B cell (primary cell): ENCODE results near the gene GLDN. TPM values are rescaled to one million over a fixed set of nuclear protein-coding genes. Genes with fewer than 3 reads are reported as not detected.

ENCODE experiments used
- ATAC-seq: fragments of 200-7000 bp; cut with Tn5 transposase; one replicate; pipeline ENCODE4 v1.10.0; 2021; ENCODE audit warnings: low read depth, mild to moderate bottlenecking, moderate number of reproducible peaks, moderate library complexity
- CTCF ChIA-PET: fragments of 350-600 bp; sonication (Branson Sonifier 250); formaldehyde crosslinking; loops from one replicate; lab custom pipeline; 2021; ENCODE audit warnings: antibody characterized with exemption, inconsistent platforms; lab: Charles Lee
- POLR2A ChIA-PET: fragments of 350-600 bp; sonication (Branson Sonifier 250); formaldehyde crosslinking; loops from one replicate; lab custom pipeline; 2021; ENCODE audit warnings: antibody characterized with exemption; lab: Charles Lee
- DNase-seq: peaks from one replicate; pipeline ENCODE4 v3.0.0; 2013
- H2AFZ ChIP-seq: 2 replicates; pipeline ENCODE4 v1.6.1; 2012; ENCODE audit warnings: mild to moderate bottlenecking, low read depth, low read length; ENCODE audit not compliant: insufficient read depth, poor library complexity, severe bottlenecking
- H3K27ac ChIP-seq, 2 donors: 1 replicate in 1 of 2; 2 replicates in 1 of 2; pipeline ENCODE4 v1.5.1; 2012 to 2013; ENCODE audit warnings: low read length in 2 of 2, mild to moderate bottlenecking in 2 of 2, moderate library complexity in 1 of 2
- H3K27me3 ChIP-seq, 4 experiments: fragments of 200-600 bp in 1 of 4; sonication (generic) in 1 of 4; replicated peaks in 1 of 4; 1 replicate in 2 of 4; 2 replicates in 2 of 4; pipeline versions ENCODE4 v1.6.1 to v1.7.0; 2013 to 2016; ENCODE audit warnings: low read length in 3 of 4, mild to moderate bottlenecking in 2 of 4, mixed read lengths in 1 of 4, moderate library complexity in 1 of 4; ENCODE audit not compliant: insufficient read depth in 4 of 4, control insufficient read depth in 3 of 4; ENCODE audit errors: control extremely low read depth in 1 of 4
- H3K36me3 ChIP-seq, 2 experiments: replicated peaks in 1 of 2; 1 replicate in 1 of 2; 2 replicates in 1 of 2; pipeline versions ENCODE4 v1.6.1 to v1.7.1; 2013; ENCODE audit warnings: low read length in 1 of 2; ENCODE audit not compliant: insufficient read depth in 2 of 2, control insufficient read depth in 1 of 2; ENCODE audit errors: control extremely low read depth in 1 of 2, extremely low read depth in 1 of 2
- H3K4me1 ChIP-seq, 2 donors: fragments of 200-600 bp in 1 of 2; sonication (generic) in 1 of 2; 1 replicate in 1 of 2; 2 replicates in 1 of 2; pipeline versions ENCODE4 v1.5.1 to v1.6.1; 2013 to 2017; ENCODE audit warnings: low read length in 2 of 2; ENCODE audit not compliant: control insufficient read depth in 2 of 2, insufficient read depth in 2 of 2
- H3K4me2 ChIP-seq: replicated peaks from 2 replicates; pipeline ENCODE3; 2012; ENCODE audit warnings: mild to moderate bottlenecking, low read depth, low read length; ENCODE audit not compliant: poor library complexity, severe bottlenecking
- H3K4me3 ChIP-seq, 5 experiments: fragments of 200-600 bp in 1 of 5; sonication (generic) in 1 of 5; 1 replicate in 3 of 5; 2 replicates in 2 of 5; pipeline versions ENCODE4 v1.5.1 to v1.7.0; 2011 to 2016; ENCODE audit warnings: low read length in 4 of 5, mild to moderate bottlenecking in 4 of 5, low read depth in 2 of 5, control low read depth in 1 of 5, moderate library complexity in 1 of 5; ENCODE audit not compliant: insufficient read depth in 1 of 5; ENCODE audit errors: control extremely low read depth in 1 of 5, extremely low read depth in 1 of 5
- H3K79me2 ChIP-seq: fragments of 200-600 bp; sonication (generic); one replicate; pipeline ENCODE4 v1.6.0; 2016; ENCODE audit warnings: low read length; ENCODE audit not compliant: control insufficient read depth, insufficient read depth
- H3K9ac ChIP-seq: fragments of 200-600 bp; sonication (generic); 2 replicates; pipeline ENCODE4 v1.6.1; 2017; ENCODE audit warnings: mild to moderate bottlenecking, low read length, moderate library complexity
- H3K9me3 ChIP-seq, 3 donors: one replicate each; pipeline versions ENCODE4 v1.6.1 to v1.7.1; 2013; ENCODE audit warnings: low read length in 2 of 3; ENCODE audit not compliant: control insufficient read depth in 2 of 3, insufficient read depth in 1 of 3; ENCODE audit errors: control extremely low read depth in 1 of 3
- H4K20me1 ChIP-seq: 2 replicates; pipeline ENCODE4 v1.6.0; 2012; ENCODE audit warnings: mild to moderate bottlenecking, low read length; ENCODE audit not compliant: insufficient read depth, control insufficient read depth, poor library complexity, severe bottlenecking
- H3K27ac Mint-ChIP-seq: one replicate; pipeline ENCODE4 v1.8.0; 2021; ENCODE audit warnings: mixed read lengths
- H3K27me3 Mint-ChIP-seq: one replicate; pipeline ENCODE4 v1.8.0; 2021; ENCODE audit warnings: mixed read lengths
- H3K4me1 Mint-ChIP-seq: one replicate; pipeline ENCODE4 v1.8.0; 2021; ENCODE audit warnings: mixed read lengths
- H3K4me3 Mint-ChIP-seq: one replicate; pipeline ENCODE4 v1.8.0; 2021; ENCODE audit warnings: mixed read lengths
- H3K9me3 Mint-ChIP-seq: one replicate; pipeline ENCODE4 v1.8.0; 2022; ENCODE audit warnings: mixed read lengths; ENCODE audit not compliant: insufficient read depth
- EZH2 ChIP-seq: IDR thresholded peaks from 2 replicates; pipeline ENCODE4 v1.6.1; 2012; ENCODE audit warnings: borderline replicate concordance, low read depth, mild to moderate bottlenecking, moderate library complexity, low read length; ENCODE audit not compliant: insufficient read depth, poor library complexity, severe bottlenecking
- WGBS: methylation state at CpG from one replicate; pipeline ENCODE4 v1.1.5; 2013; ENCODE audit warnings: missing lambda C conversion rate; ENCODE audit not compliant: insufficient coverage; 5-methylcytosine and 5-hydroxymethylcytosine counted together
- intact Hi-C: fragments of 100-400 bp; cut with micrococcal nuclease; formaldehyde crosslinking; loops from one replicate; pipeline ENCODE4 v1.10.0; 2022
- polyA plus RNA-seq: library from polyadenylated mRNA; depleted of rRNA; stranded (reverse); fragments of >200 nt; gene quantifications from 2 replicates; pipeline ENCODE4 v1.2.3, GENCODE V29; 2012
- total RNA-seq, 2 donors: library from RNA; stranded (reverse); fragments of 120-200 nt in 1 of 2; gene quantifications; 1 replicate in 1 of 2; 2 replicates in 1 of 2; pipeline versions ENCODE4 v1.2.3 to v1.2.4, GENCODE V29; 2013 to 2022
- TF ChIP-seq, protein P1 (sequence below): fragments of 200-600 bp; IDR thresholded peaks from one replicate; pipeline ENCODE4 v1.8.0; 2022; ENCODE audit warnings: antibody characterized with exemption, mild to moderate bottlenecking

GLDN gene
- total and polyA plus RNA-seq, 2 donors (not counting 1 experiment from before 2014, with no cell fraction given) = not detected

DNA sequence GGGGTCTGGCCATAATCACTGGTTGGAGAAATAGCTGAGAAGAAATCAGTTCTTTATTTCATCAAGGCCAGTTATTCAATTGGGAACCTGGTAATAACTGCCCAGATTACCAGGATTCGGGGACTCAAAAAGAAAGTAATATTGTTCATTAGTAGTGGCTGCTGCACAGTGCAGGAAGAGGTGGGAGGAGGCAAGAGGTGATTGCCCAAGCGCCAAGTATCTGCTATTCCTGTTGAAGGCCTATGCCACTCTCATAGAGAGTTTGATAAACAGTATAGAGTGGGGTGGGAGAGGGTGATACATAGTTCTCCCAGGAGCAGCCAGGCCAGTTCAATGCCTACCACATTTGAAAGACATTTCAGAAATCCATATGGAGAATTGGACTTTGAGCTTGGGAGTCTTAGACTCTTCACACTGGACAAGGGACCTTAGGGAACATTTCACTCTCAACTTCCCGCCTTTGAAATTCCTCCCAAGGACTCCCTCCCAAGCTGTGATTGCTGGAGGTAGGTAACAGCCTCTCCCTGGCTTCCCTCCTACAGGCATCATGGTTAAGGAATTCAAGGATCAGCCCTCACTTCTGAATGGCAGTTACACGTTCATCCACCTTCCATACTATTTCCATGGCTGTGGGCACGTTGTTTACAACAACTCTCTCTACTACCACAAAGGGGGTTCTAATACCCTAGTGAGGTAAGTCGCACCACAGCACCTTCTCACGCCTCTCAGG is 59.8 kb downstream of the GLDN start:
- ATAC-seq (no peak), DNase-seq (no peak)
- Histone ChIP-seq H3K9ac (no peak overlapping the region), H3K9me3 (no peaks in the 10 kb centered on the region), H3K4me1 (no peaks in the 10 kb centered on the region), H3K4me2 (no peak overlapping the region), H4K20me1 (no peaks in the 10 kb centered on the region), H3K79me2 (no peaks in the 10 kb centered on the region), H2AFZ (no peak overlapping the region), H3K36me3 (no peaks in the 10 kb centered on the region), H3K27ac (no peak overlapping the region), H3K27me3 (peaks cover 0 to 10% (median 0%) of the 10 kb centered on the region in 4 experiments), H3K4me3 (no peak overlapping the region)
- intact Hi-C loops = no loop called here
- ChIA-PET CTCF (interaction anchor here (1.7 to 2.5 kb wide), 2 partner anchors 21 to 239 kb away, joined by 4 to 10 read pairs; no protein-coding TSS in a partner anchor), POLR2A (no interaction called here)
- peaks cover 29% of the 10 kb centered on the region for H3K27me3 Mint-ChIP-seq
- no peaks in the 10 kb centered on the region for H3K4me1 Mint-ChIP-seq
- no peaks in the 10 kb centered on the region for H3K9me3 Mint-ChIP-seq
- 90% methylated on average over 4 of the region's 7 CpGs for WGBS
- H3K27ac Mint-ChIP-seq = no peak overlapping the region
- H3K4me3 Mint-ChIP-seq = no peak overlapping the region
- no peak for TF ChIP-seq EZH2
- TF ChIP-seq, protein P1, sequence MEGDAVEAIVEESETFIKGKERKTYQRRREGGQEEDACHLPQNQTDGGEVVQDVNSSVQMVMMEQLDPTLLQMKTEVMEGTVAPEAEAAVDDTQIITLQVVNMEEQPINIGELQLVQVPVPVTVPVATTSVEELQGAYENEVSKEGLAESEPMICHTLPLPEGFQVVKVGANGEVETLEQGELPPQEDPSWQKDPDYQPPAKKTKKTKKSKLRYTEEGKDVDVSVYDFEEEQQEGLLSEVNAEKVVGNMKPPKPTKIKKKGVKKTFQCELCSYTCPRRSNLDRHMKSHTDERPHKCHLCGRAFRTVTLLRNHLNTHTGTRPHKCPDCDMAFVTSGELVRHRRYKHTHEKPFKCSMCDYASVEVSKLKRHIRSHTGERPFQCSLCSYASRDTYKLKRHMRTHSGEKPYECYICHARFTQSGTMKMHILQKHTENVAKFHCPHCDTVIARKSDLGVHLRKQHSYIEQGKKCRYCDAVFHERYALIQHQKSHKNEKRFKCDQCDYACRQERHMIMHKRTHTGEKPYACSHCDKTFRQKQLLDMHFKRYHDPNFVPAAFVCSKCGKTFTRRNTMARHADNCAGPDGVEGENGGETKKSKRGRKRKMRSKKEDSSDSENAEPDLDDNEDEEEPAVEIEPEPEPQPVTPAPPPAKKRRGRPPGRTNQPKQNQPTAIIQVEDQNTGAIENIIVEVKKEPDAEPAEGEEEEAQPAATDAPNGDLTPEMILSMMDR = no peak

DNA sequence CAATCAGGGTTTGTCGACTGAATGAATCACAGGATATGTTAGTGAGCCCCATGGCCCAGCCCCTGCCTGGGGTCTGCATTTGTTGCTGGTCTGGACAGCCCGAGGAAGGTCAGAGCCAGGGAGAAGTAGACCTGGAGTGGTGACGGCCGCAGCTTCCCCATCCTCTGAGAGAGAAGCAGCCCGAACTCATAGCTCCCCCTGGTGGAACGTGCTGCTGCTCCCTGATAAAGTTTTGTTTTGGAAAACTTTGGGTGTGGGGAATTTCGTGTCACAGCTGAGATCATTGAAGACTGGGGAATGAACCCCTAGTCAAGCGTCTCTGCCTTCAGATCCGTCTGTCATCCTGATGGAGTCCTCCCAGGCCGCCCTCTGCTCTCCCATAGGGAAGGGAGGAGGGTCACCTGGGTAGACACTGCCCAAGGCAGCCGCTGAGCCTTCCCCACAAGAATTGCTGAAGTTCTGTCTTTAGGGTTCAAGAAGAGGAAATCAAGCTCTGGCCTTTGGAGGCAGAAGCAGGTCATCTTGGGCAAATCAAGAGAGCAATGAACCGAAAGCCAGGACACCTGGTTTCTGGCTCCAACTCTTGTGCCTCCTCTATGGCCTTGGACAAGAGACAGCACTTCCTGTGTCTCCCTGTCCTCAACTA is 60.5 kb downstream of the GLDN start:
- intact Hi-C loops = no loop called here
- no peak overlapping the region for H3K4me3 Mint-ChIP-seq
- Histone ChIP-seq H3K9me3 (no peaks in the 10 kb centered on the region), H3K36me3 (no peaks in the 10 kb centered on the region), H3K27ac (no peak overlapping the region), H2AFZ (no peak overlapping the region), H3K79me2 (no peaks in the 10 kb centered on the region), H3K27me3 (peaks cover 0 to 12% (median 0%) of the 10 kb centered on the region in 4 experiments), H4K20me1 (no peaks in the 10 kb centered on the region), H3K4me3 (no peak overlapping the region), H3K4me1 (no peaks in the 10 kb centered on the region), H3K9ac (no peak overlapping the region), H3K4me2 (no peak overlapping the region)
- peaks cover 29% of the 10 kb centered on the region for H3K27me3 Mint-ChIP-seq
- CTCF ChIA-PET = interaction anchor here (0.6 to 2.5 kb wide), 3 partner anchors 11 to 239 kb away, joined by 3 to 10 read pairs (median 4); no protein-coding TSS in a partner anchor
- no peaks in the 10 kb centered on the region for H3K4me1 Mint-ChIP-seq
- no peak overlapping the region for H3K27ac Mint-ChIP-seq
- TF ChIP-seq, protein P1 = peak; percentile 7
- no peak for TF ChIP-seq EZH2
- DNase-seq (peak; percentile 22), ATAC-seq (no peak)
- no peaks in the 10 kb centered on the region for H3K9me3 Mint-ChIP-seq
- POLR2A ChIA-PET = no interaction called here
- WGBS = 23% methylated on average over 10 of the region's 12 CpGs
